PC-3 (cell line): ENCODE data around the gene F2RL1.

Source experiments
- EZH2 ChIP-seq: fragments of 300-600 bp; sonication (generic); IDR thresholded peaks from one replicate; pipeline ENCODE4 v1.6.1; 2017; ENCODE audit warnings: antibody characterized with exemption, mild to moderate bottlenecking, low read length; ENCODE audit not compliant: unreplicated experiment
- EZH2phosphoT487 ChIP-seq: fragments of 300-600 bp; sonication (generic); IDR thresholded peaks from 2 replicates; pipeline ENCODE4 v1.6.1; 2018; ENCODE audit warnings: mild to moderate bottlenecking, antibody characterized with exemption, low read length, borderline replicate concordance
- TF ChIP-seq, protein P1 (sequence below): fragments of 300-600 bp; sonication (generic); conservative IDR thresholded peaks from 2 replicates; pipeline ENCODE4 v1.5.1; 2017; ENCODE audit warnings: antibody characterized with exemption, low read depth, mild to moderate bottlenecking, low read length

GRCh38 chr5:76845890-76846289, 27.1 kb downstream of the F2RL1 start:
- TF ChIP-seq, protein P1, sequence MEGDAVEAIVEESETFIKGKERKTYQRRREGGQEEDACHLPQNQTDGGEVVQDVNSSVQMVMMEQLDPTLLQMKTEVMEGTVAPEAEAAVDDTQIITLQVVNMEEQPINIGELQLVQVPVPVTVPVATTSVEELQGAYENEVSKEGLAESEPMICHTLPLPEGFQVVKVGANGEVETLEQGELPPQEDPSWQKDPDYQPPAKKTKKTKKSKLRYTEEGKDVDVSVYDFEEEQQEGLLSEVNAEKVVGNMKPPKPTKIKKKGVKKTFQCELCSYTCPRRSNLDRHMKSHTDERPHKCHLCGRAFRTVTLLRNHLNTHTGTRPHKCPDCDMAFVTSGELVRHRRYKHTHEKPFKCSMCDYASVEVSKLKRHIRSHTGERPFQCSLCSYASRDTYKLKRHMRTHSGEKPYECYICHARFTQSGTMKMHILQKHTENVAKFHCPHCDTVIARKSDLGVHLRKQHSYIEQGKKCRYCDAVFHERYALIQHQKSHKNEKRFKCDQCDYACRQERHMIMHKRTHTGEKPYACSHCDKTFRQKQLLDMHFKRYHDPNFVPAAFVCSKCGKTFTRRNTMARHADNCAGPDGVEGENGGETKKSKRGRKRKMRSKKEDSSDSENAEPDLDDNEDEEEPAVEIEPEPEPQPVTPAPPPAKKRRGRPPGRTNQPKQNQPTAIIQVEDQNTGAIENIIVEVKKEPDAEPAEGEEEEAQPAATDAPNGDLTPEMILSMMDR, result no peak
- TF ChIP-seq EZH2 (no peak), EZH2phosphoT487 (no peak)
